GM12865 (cell line): ENCODE data around the gene CHRNA4.

Experiments
- DNase-seq: peaks from one replicate; pipeline ENCODE4 v3.0.0; 2010; ENCODE audit warnings: low read depth
- H3K4me3 ChIP-seq: 2 replicates; pipeline ENCODE4 v1.5.1; 2011; ENCODE audit warnings: mild to moderate bottlenecking, low read depth, low read length, control low read depth
- CTCF ChIP-seq: IDR thresholded peaks from 2 replicates; pipeline ENCODE4 v1.5.1; 2011; ENCODE audit warnings: low read length, control low read depth, low read depth, inconsistent platforms; ENCODE audit not compliant: insufficient read depth; ENCODE audit errors: missing control alignments

The CHRNA4 gene

GRCh38 chr20:63406011-63406410, 44.9 kb upstream of the CHRNA4 start:
- TF ChIP-seq CTCF = no peak
- DNase-seq = no peak
- H3K4me3 ChIP-seq = no peak overlapping the region

GRCh38 chr20:63405102-63405730, 44.1 kb upstream of the CHRNA4 start:
- TF ChIP-seq CTCF = no peak
- DNase-seq = no peak

GRCh38 chr20:63404129-63405085, 43.3 kb upstream of the CHRNA4 start:
- no peak for DNase-seq
- TF ChIP-seq CTCF = no peak
- H3K4me3 ChIP-seq = no peak overlapping the region

More at GRCh38 chr20:63405102-63405730, 44.1 kb upstream of the CHRNA4 start:
- H3K4me3 ChIP-seq = no peak overlapping the region

GRCh38 chr20:63403403-63404105, 42.4 kb upstream of the CHRNA4 start:
- TF ChIP-seq CTCF = no peak
- H3K4me3 ChIP-seq = no peak overlapping the region
- no peak for DNase-seq

- H3K4me3 ChIP-seq = no peak overlapping the region
- no peak for TF ChIP-seq CTCF
- no peak for DNase-seq
Observed at GRCh38 chr20:63402860-63403220, 41.7 kb upstream of the CHRNA4 start.

GRCh38 chr20:63402181-63402859, 41.2 kb upstream of the CHRNA4 start:
- no peak overlapping the region for H3K4me3 ChIP-seq
- TF ChIP-seq CTCF = no peak
- no peak for DNase-seq
